ENCODE results near the gene KLHL29. TPM values are rescaled to one million over a fixed set of nuclear protein-coding genes. Genes with fewer than 3 reads are reported as not detected.

The KLHL29 gene
- total RNA-seq, 3 donors from 2014 or later (not counting 1 experiment from before 2014, with no cell fraction given) = 0.24 to 0.43 (median 0.33) TPM

DNA sequence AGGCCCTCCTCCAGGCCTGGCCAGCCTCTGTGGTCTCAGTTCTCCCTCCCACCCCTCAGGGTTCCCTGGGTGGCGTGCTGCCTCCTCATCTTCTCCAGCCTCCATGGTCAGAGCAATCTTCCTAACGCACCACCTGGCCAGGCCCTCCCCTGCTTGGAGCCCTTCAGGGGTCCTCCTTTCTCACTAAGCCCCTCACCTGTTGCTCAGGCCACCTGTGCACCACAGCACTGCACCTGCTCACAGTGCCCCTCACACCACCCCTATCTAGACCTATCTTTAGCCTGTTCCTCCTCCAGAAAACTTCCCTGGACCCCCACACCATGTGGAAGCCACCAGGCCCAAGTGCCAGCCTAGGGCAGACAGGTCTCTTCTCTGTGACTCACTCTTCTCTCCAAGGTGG is 274.8 kb downstream of the KLHL29 start:
- H3K4me3 ChIP-seq (ENCODE audit: low read length) = no peak overlapping the region
- H3K27me3 Mint-ChIP-seq (ENCODE audit: low read depth in 2 of 2) = peaks cover 6 to 13% of the 10 kb centered on the region in 2 donors
- intact Hi-C loops (cut with micrococcal nuclease) = no loop called here
- no peaks in the 10 kb centered on the region for H3K27me3 ChIP-seq (ENCODE audit: control insufficient read depth, insufficient read depth, low read length)
- WGBS (ENCODE audit: insufficient coverage) = 87% methylated on average over 2 of the region's 2 CpGs
- DNase-seq (no peak), ATAC-seq (no peak)
- peaks cover 6% of the 10 kb centered on the region for H3K4me1 ChIP-seq (ENCODE audit: control insufficient read depth, insufficient read depth, low read length)
- no peaks in the 10 kb centered on the region for H3K36me3 Mint-ChIP-seq
- H3K9me3 Mint-ChIP-seq = no peaks in the 10 kb centered on the region
- no peaks in the 10 kb centered on the region for H3K36me3 ChIP-seq (ENCODE audit: control insufficient read depth, insufficient read depth, low read length)
- H3K27ac Mint-ChIP-seq = no peak overlapping the region
- H3K4me1 Mint-ChIP-seq = peaks cover 0 to 10% of the 10 kb centered on the region in 2 donors
- H3K4me3 Mint-ChIP-seq = no peak overlapping the region
- TF ChIP-seq, protein P1, sequence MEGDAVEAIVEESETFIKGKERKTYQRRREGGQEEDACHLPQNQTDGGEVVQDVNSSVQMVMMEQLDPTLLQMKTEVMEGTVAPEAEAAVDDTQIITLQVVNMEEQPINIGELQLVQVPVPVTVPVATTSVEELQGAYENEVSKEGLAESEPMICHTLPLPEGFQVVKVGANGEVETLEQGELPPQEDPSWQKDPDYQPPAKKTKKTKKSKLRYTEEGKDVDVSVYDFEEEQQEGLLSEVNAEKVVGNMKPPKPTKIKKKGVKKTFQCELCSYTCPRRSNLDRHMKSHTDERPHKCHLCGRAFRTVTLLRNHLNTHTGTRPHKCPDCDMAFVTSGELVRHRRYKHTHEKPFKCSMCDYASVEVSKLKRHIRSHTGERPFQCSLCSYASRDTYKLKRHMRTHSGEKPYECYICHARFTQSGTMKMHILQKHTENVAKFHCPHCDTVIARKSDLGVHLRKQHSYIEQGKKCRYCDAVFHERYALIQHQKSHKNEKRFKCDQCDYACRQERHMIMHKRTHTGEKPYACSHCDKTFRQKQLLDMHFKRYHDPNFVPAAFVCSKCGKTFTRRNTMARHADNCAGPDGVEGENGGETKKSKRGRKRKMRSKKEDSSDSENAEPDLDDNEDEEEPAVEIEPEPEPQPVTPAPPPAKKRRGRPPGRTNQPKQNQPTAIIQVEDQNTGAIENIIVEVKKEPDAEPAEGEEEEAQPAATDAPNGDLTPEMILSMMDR (IDR thresholded peaks at IDR 0.05) = no peak
- no peak overlapping the region for H3K27ac ChIP-seq (ENCODE audit: low read length)
- H3K9me3 ChIP-seq (ENCODE audit: control insufficient read depth, insufficient read depth, low read length) = no peaks in the 10 kb centered on the region

DNA sequence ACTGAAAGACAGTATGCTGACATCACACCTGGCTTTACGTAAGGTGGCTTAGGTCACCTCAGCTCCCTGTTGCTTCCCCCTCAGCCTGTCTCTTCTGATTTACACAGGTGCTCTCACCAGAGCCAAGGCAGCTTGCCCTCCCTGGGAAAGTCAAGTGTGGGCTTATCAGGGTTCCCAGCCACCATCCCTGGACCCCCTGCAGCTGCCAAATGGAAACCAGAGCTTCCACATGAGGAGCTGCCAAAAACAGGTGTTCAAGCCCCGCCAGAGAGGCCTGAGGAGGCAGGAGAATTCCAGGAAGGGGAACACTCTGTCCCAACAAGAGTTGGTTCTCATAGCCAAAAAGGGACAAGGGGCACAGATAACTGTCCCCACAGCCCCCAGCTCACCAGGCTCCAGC is 275.3 kb downstream of the KLHL29 start:
- Histone ChIP-seq H3K4me1 (ENCODE audit: control insufficient read depth, insufficient read depth, low read length) (peaks cover 6% of the 10 kb centered on the region), H3K9me3 (ENCODE audit: control insufficient read depth, insufficient read depth, low read length) (no peaks in the 10 kb centered on the region), H3K27ac (ENCODE audit: low read length) (no peak overlapping the region), H3K4me3 (ENCODE audit: low read length) (no peak overlapping the region), H3K36me3 (ENCODE audit: control insufficient read depth, insufficient read depth, low read length) (no peaks in the 10 kb centered on the region), H3K27me3 (ENCODE audit: control insufficient read depth, insufficient read depth, low read length) (no peaks in the 10 kb centered on the region)
- WGBS (ENCODE audit: insufficient coverage) = 92% methylated on average over 2 of the region's 2 CpGs
- Mint-ChIP-seq H3K4me1 (peaks cover 0 to 10% of the 10 kb centered on the region in 2 donors), H3K36me3 (no peaks in the 10 kb centered on the region), H3K27ac (no peak overlapping the region), H3K4me3 (no peak overlapping the region), H3K27me3 (ENCODE audit: low read depth in 2 of 2) (peaks cover 6 to 13% of the 10 kb centered on the region in 2 donors), H3K9me3 (no peaks in the 10 kb centered on the region)
- no peak for DNase-seq
- intact Hi-C loops (cut with micrococcal nuclease) = no loop called here
- no peak for ATAC-seq
- TF ChIP-seq, protein P1 (IDR thresholded peaks at IDR 0.05) = no peak

DNA sequence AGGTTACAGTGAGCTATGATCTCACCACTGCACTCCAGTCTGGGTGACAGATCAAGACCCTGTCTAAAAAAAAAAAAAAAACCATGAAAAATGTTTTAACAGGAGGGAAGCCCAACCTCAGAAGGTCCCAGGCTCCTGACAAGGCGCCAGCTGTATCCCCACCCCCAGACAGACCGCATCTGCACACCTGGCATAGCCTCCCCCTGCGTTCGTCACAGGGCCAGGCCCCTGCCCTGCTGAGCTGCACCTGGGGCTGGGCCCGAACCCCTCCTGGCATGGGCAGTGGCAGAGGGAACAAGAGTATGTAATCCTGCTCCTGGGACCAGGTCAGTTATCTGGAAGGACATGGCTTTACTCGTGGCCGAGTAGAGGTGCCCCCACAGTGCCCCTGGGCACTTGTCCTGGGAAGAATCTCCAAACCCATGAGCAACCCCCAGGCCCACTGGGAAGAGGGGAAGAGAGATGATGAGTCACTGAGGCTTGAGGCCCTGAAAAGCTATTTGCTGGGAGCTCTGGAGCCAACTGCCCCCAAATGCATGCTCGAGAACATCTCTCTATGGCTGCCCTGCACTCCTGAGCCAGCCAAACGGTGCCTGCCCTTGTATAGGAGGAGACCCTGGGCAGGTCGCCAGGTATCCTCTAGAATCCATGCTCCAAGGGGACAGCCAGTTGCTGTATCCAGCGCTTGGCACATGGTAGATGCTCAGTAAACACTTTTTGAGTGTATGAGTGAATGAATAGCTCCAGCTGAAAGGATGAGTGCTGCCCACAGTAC is 276.5 kb downstream of the KLHL29 start:
- Mint-ChIP-seq H3K27ac (no peak overlapping the region), H3K27me3 (ENCODE audit: low read depth in 2 of 2) (peaks cover 6 to 13% of the 10 kb centered on the region in 2 donors), H3K36me3 (no peaks in the 10 kb centered on the region), H3K9me3 (no peaks in the 10 kb centered on the region), H3K4me1 (peaks cover 0 to 10% of the 10 kb centered on the region in 2 donors), H3K4me3 (no peak overlapping the region)
- no peak for DNase-seq
- TF ChIP-seq, protein P1 (IDR thresholded peaks at IDR 0.05) = no peak
- Histone ChIP-seq H3K9me3 (ENCODE audit: control insufficient read depth, insufficient read depth, low read length) (no peaks in the 10 kb centered on the region), H3K27me3 (ENCODE audit: control insufficient read depth, insufficient read depth, low read length) (no peaks in the 10 kb centered on the region), H3K4me1 (ENCODE audit: control insufficient read depth, insufficient read depth, low read length) (peaks cover 6% of the 10 kb centered on the region), H3K4me3 (ENCODE audit: low read length) (no peak overlapping the region), H3K27ac (ENCODE audit: low read length) (no peak overlapping the region), H3K36me3 (ENCODE audit: control insufficient read depth, insufficient read depth, low read length) (no peaks in the 10 kb centered on the region)
- WGBS (ENCODE audit: insufficient coverage) = 73% methylated on average over 11 of the region's 11 CpGs
- ATAC-seq = no peak
- intact Hi-C loops (cut with micrococcal nuclease) = no loop called here
